Smooth muscle cell (in vitro differentiated cells): Measurements from ENCODE around the gene SCP2. TPM values are rescaled to one million over a fixed set of nuclear protein-coding genes. Genes with fewer than 3 reads are reported as not detected.

Source experiments
- DNase-seq: peaks from one replicate; lab custom pipeline; 2025; ENCODE audit not compliant: unreplicated experiment; lab: John Stamatoyannopoulos, UW
- H2AFZ ChIP-seq: fragments of 200-600 bp; sonication (generic); 2 replicates; pipeline ENCODE4 v1.6.0; 2016; ENCODE audit warnings: antibody characterized with exemption, low read depth, mild to moderate bottlenecking
- H3F3A ChIP-seq: fragments of 200-600 bp; sonication (generic); 2 replicates; pipeline ENCODE4 v1.6.0; 2017; ENCODE audit warnings: antibody characterized with exemption, low read depth
- H3K27ac ChIP-seq: fragments of 200-600 bp; sonication (generic); 2 replicates; pipeline ENCODE4 v1.5.1; 2016; ENCODE audit warnings: low read depth, mild to moderate bottlenecking
- H3K27me3 ChIP-seq: fragments of 200-600 bp; sonication (generic); 2 replicates; pipeline ENCODE4 v1.6.1; 2016; ENCODE audit warnings: low read depth, mild to moderate bottlenecking
- H3K36me3 ChIP-seq: fragments of 200-600 bp; sonication (generic); 2 replicates; pipeline ENCODE4 v1.5.1; 2016; ENCODE audit warnings: low read depth
- H3K4me1 ChIP-seq: fragments of 200-600 bp; sonication (generic); 2 replicates; pipeline ENCODE4 v1.5.1; 2016; ENCODE audit warnings: low read depth
- H3K4me2 ChIP-seq: fragments of 200-600 bp; sonication (generic); 2 replicates; pipeline ENCODE4 v1.6.0; 2016; ENCODE audit warnings: mild to moderate bottlenecking
- H3K4me3 ChIP-seq: fragments of 200-600 bp; sonication (generic); 2 replicates; pipeline ENCODE4 v1.5.1; 2016; ENCODE audit warnings: mild to moderate bottlenecking
- H3K79me2 ChIP-seq: fragments of 200-600 bp; sonication (generic); 2 replicates; pipeline ENCODE4 v1.6.0; 2016; ENCODE audit warnings: low read depth, mild to moderate bottlenecking
- H3K9ac ChIP-seq: fragments of 200-600 bp; sonication (generic); 2 replicates; pipeline ENCODE4 v1.6.0; 2016; ENCODE audit warnings: low read depth
- H3K9me3 ChIP-seq: fragments of 200-600 bp; sonication (generic); replicated peaks from 2 replicates; pipeline ENCODE4 v1.5.1; 2016; ENCODE audit warnings: low read depth
- H4K20me1 ChIP-seq: fragments of 200-600 bp; sonication (generic); 2 replicates; pipeline ENCODE4 v1.6.0; 2016; ENCODE audit warnings: low read depth
- CTCF ChIP-seq: fragments of 200-600 bp; sonication (generic); IDR thresholded peaks from 2 replicates; pipeline ENCODE4 v1.5.1; 2017; ENCODE audit warnings: borderline replicate concordance, mild to moderate bottlenecking, antibody characterized with exemption; ENCODE audit not compliant: insufficient read depth, poor library complexity, severe bottlenecking
- WGBS: methylation state at CpG from one replicate; pipeline ENCODE4 v1.1.7; 2016; ENCODE audit warnings: low lambda C conversion rate; 5-methylcytosine and 5-hydroxymethylcytosine counted together
- polyA plus RNA-seq: library from polyadenylated mRNA; unstranded; fragments of >200 nt; fragmentation: Nextera tagmentation; extraction: Ambion mirVana; gene quantifications from 2 replicates; pipeline ENCODE4 v1.2.1, GENCODE V29; 2016
- total RNA-seq: library from RNA; depleted of rRNA; stranded (reverse); fragments of >200 nt; gene quantifications from 2 replicates; pipeline ENCODE4 v1.2.3, GENCODE V29; 2014

Gene SCP2
- total and polyA plus RNA-seq, 2 experiments from 2014 or later, result 94.8 to 120 TPM

- H3K9me3 ChIP-seq, result no peaks in the 10 kb centered on the region
- 3% methylated on average over 9 of the region's 9 CpGs for WGBS
- H2AFZ ChIP-seq, result peak overlapping the region; percentile 100
- peaks cover 36% of the 10 kb centered on the region for H3K79me2 ChIP-seq
- H3F3A ChIP-seq, result no peaks in the 10 kb centered on the region
- H3K4me1 ChIP-seq, result peaks cover 13% of the 10 kb centered on the region
- peak overlapping the region; percentile 70 for H3K9ac ChIP-seq
- H3K27ac ChIP-seq, result no peak overlapping the region
- H3K36me3 ChIP-seq, result no peaks in the 10 kb centered on the region
- peak overlapping the region; percentile 96 for H3K4me2 ChIP-seq
- H3K4me3 ChIP-seq, result peak overlapping the region; percentile 97
- no peak for TF ChIP-seq CTCF
- H3K27me3 ChIP-seq, result no peaks in the 10 kb centered on the region
- H4K20me1 ChIP-seq, result peaks cover 4% of the 10 kb centered on the region
- DNase-seq, result no peak
Observed at GRCh38 chr1:53014791-53015507, 87.9 kb downstream of the SCP2 start.

GRCh38 chr1:53015508-53015860, 88.4 kb downstream of the SCP2 start:
- DNase-seq, result no peak
- H3K27me3 ChIP-seq, result no peaks in the 10 kb centered on the region
- peaks cover 38% of the 10 kb centered on the region for H3K79me2 ChIP-seq
- H3K4me1 ChIP-seq, result peaks cover 13% of the 10 kb centered on the region
- no peak for TF ChIP-seq CTCF
- H3K4me3 ChIP-seq, result peak overlapping the region; percentile 97
- peak overlapping the region; percentile 70 for H3K9ac ChIP-seq
- no peak overlapping the region for H3K27ac ChIP-seq
- WGBS, result 33% methylated on average over 3 of the region's 3 CpGs
- H3K4me2 ChIP-seq, result peak overlapping the region; percentile 96
- H2AFZ ChIP-seq, result peak overlapping the region; percentile 100
- H3K9me3 ChIP-seq, result no peaks in the 10 kb centered on the region
- no peaks in the 10 kb centered on the region for H3F3A ChIP-seq
- H4K20me1 ChIP-seq, result peaks cover 7% of the 10 kb centered on the region
- H3K36me3 ChIP-seq, result no peaks in the 10 kb centered on the region

- Histone ChIP-seq H3K79me2 (peaks cover 41% of the 10 kb centered on the region), H3K27ac (no peak overlapping the region), H3K4me3 (peak overlapping the region; percentile 97), H3K9ac (no peak overlapping the region), H3K9me3 (no peaks in the 10 kb centered on the region), H3F3A (no peaks in the 10 kb centered on the region), H3K4me2 (peak overlapping the region; percentile 96), H3K27me3 (no peaks in the 10 kb centered on the region), H3K36me3 (no peaks in the 10 kb centered on the region), H2AFZ (no peak overlapping the region), H4K20me1 (peaks cover 17% of the 10 kb centered on the region), H3K4me1 (peaks cover 13% of the 10 kb centered on the region)
- WGBS, result 93% methylated on average over 1 of the region's 1 CpG
- TF ChIP-seq CTCF, result no peak
- no peak for DNase-seq
Observed at GRCh38 chr1:53016705-53017104, 89.6 kb downstream of the SCP2 start.

GRCh38 chr1:53020588-53020987, 93.5 kb downstream of the SCP2 start:
- H3K9ac ChIP-seq, result no peak overlapping the region
- no peaks in the 10 kb centered on the region for H3K27me3 ChIP-seq
- H3K4me3 ChIP-seq, result no peak overlapping the region
- no peak overlapping the region for H3K27ac ChIP-seq
- peaks cover 41% of the 10 kb centered on the region for H3K79me2 ChIP-seq
- H3K4me1 ChIP-seq, result peaks cover 11% of the 10 kb centered on the region
- H3F3A ChIP-seq, result no peaks in the 10 kb centered on the region
- no peak overlapping the region for H3K4me2 ChIP-seq
- no peak overlapping the region for H2AFZ ChIP-seq
- 92% methylated on average over 5 of the region's 5 CpGs for WGBS
- H3K36me3 ChIP-seq, result no peaks in the 10 kb centered on the region
- no peak for DNase-seq
- no peaks in the 10 kb centered on the region for H3K9me3 ChIP-seq
- TF ChIP-seq CTCF, result no peak
- peaks cover 51% of the 10 kb centered on the region for H4K20me1 ChIP-seq
